BE2C (cell line): ENCODE results near the gene ZNF626. TPM values are rescaled to one million over a fixed set of nuclear protein-coding genes. Genes with fewer than 3 reads are reported as not detected.
"Not testable (repeated sequence)": the region's sequence is repeated elsewhere in the genome, so short reads cannot be mapped to it uniquely, and the experiment has no call there.

Experiments used
- DNase-seq: peaks from one replicate; pipeline ENCODE4 v3.0.0-alpha.2; 2020
- H3K27me3 ChIP-seq: fragments of 250-450 bp; sonication (Bioruptor Pico); 2 replicates; pipeline ENCODE4 v1.5.1; 2020; ENCODE audit warnings: mild to moderate bottlenecking
- H3K36me3 ChIP-seq: fragments of 250-450 bp; sonication (Bioruptor Pico); 2 replicates; pipeline ENCODE4 v1.5.1; 2020; ENCODE audit warnings: mild to moderate bottlenecking
- H3K4me1 ChIP-seq: fragments of 250-450 bp; sonication (Bioruptor Pico); 2 replicates; pipeline ENCODE4 v1.5.1; 2020
- H3K4me3 ChIP-seq: 2 replicates; pipeline ENCODE4 v1.5.1; 2011; ENCODE audit warnings: low read depth, low read length
- H3K9me3 ChIP-seq: fragments of 250-450 bp; sonication (Bioruptor Pico); 2 replicates; pipeline ENCODE4 v1.5.1; 2020
- CTCF ChIP-seq: IDR thresholded peaks from 2 replicates; pipeline ENCODE4 v1.5.1; 2012; ENCODE audit warnings: mild to moderate bottlenecking, low read depth, low read length
- polyA plus RNA-seq: library from polyadenylated mRNA; unstranded; fragments of >200 nt; gene quantifications from one replicate; pipeline ENCODE4 v1.2.1, GENCODE V29; 2012; ENCODE audit warnings: low read depth, missing spikeins; ENCODE audit not compliant: insufficient read length, insufficient read depth

ZNF626 gene
- polyA plus RNA-seq: 2.5 TPM

- no peaks in the 10 kb centered on the region; the same call in 1 of the 2 replicates for H3K9me3 ChIP-seq
- DNase-seq: peak; percentile 97
These were observed at the start of gene ZNF626 for GRCh38 chr19:20661150-20661819. ZNF626 (minus strand) TSS chr19:20661571; CDS start chr19:20661446, 125 bp downstream.

DNA sequence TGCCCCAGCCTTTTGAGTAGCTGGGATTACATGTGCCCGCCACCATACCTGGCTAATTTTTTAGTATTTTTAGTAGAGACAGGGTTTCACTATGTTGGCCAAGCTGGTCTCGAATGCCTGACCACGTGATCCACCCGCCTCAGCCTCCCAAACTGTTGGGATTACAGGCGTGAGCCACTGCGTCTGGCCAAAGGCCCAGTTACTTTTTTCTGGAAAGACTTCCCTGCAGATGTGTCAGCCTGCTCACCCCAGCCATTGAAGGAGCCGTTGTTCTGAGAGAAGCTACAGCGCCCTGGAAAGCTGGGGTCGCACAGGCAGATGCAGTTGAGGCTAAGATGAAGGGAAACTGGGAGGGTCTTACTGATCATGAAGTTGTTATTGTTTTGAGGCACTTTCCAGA is 7.9 kb upstream of the ZNF626 start:
- H3K4me1 ChIP-seq: no peaks in the 10 kb centered on the region

More at GRCh38 chr19:20661150-20661819, at the start of gene ZNF626:
- Histone ChIP-seq H3K4me1 (no peaks in the 10 kb centered on the region), H3K27me3 (no peaks in the 10 kb centered on the region), H3K36me3 (peaks cover 31% of the 10 kb centered on the region), H3K4me3 (peak within 1 kb of the TSS; percentile 69)
- TF ChIP-seq CTCF: no peak

GRCh38 chr19:20667281-20667680 is 5.9 kb upstream of the ZNF626 start:
- Histone ChIP-seq H3K36me3 (no peaks in the 10 kb centered on the region), H3K4me3 (no peak overlapping the region), H3K27me3 (no peaks in the 10 kb centered on the region), H3K4me1 (no peaks in the 10 kb centered on the region), H3K9me3 (no peaks in the 10 kb centered on the region; the same call in 1 of the 2 replicates)
- no peak for DNase-seq
- no peak for TF ChIP-seq CTCF

More for the DNA sequence above, 7.9 kb upstream of the ZNF626 start:
- no peaks in the 10 kb centered on the region for H3K9me3 ChIP-seq
- no peak for DNase-seq
- TF ChIP-seq CTCF: no peak
- no peaks in the 10 kb centered on the region for H3K27me3 ChIP-seq
- no peak overlapping the region for H3K4me3 ChIP-seq
- H3K36me3 ChIP-seq: no peaks in the 10 kb centered on the region

GRCh38 chr19:20664901-20665781 is 3.8 kb upstream of the ZNF626 start:
- Histone ChIP-seq H3K9me3 (no peaks in the 10 kb centered on the region; the same call in 1 of the 2 replicates), H3K4me1 (no peaks in the 10 kb centered on the region), H3K36me3 (peaks cover 5% of the 10 kb centered on the region), H3K27me3 (no peaks in the 10 kb centered on the region), H3K4me3 (no peak overlapping the region)
- no peak for DNase-seq
- no peak for TF ChIP-seq CTCF

GRCh38 chr19:20664475-20664874 is 3.1 kb upstream of the ZNF626 start:
- H3K36me3 ChIP-seq, DNase-seq, H3K9me3 ChIP-seq, H3K27me3 ChIP-seq, H3K4me3 ChIP-seq, H3K4me1 ChIP-seq: not testable (repeated sequence)

DNA sequence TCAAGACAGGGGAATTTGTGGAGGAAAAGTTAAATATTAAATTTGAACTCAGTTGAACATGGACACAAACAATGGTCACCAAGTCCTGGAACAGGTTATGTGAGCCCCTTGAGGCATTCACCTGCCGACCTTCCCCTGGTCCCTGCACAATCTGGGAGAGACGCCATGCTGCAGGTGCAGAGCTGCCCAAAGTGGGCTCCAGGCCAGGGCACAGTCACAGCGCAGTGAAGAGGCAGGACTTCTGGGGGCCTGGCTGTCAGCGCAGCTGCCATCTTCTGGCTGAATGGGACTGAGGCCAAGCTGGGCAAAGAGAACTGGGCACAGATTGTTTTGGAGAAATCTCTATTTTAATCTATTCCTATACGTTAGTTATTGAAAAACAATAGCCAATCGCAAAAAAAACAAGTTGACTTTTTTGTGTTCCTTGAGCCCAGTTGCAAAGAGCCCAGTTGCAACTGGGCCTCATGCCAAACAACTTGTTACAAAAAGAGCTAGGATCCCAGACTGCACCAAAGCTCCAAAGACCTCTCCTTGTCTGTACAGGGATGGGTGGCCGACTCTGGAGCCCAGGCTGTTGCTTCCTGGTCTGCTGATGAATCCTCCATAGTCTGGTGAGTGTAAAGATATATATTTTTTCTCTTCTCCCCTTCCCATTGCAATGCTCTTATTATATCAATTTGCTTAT is 1.2 kb upstream of the ZNF626 start:
- no peak for DNase-seq
- H3K27me3 ChIP-seq: no peaks in the 10 kb centered on the region
- H3K4me1 ChIP-seq: no peaks in the 10 kb centered on the region
- TF ChIP-seq CTCF: no peak
- H3K9me3 ChIP-seq: no peaks in the 10 kb centered on the region; the same call in 1 of the 2 replicates
- no peak overlapping the region for H3K4me3 ChIP-seq
- H3K36me3 ChIP-seq: peaks cover 25% of the 10 kb centered on the region
